Naive thymus-derived CD4-positive, alpha-beta T cell (primary cell): ENCODE data around the gene MED14. TPM values are rescaled to one million over a fixed set of nuclear protein-coding genes. Genes with fewer than 3 reads are reported as not detected.

Experiments
- ATAC-seq: fragments of 150-1000 bp; cut with Tn5 transposase; 2 replicates; pipeline ENCODE4 v1.10.0; 2021; ENCODE audit warnings: mild to moderate bottlenecking, moderate library complexity
- CTCF ChIA-PET: fragments of 350-600 bp; sonication (Branson Sonifier 250); formaldehyde crosslinking; loops from one replicate; lab custom pipeline; 2021; ENCODE audit warnings: antibody characterized with exemption; lab: Charles Lee
- POLR2A ChIA-PET: fragments of 350-600 bp; sonication (Branson Sonifier 250); formaldehyde crosslinking; loops from one replicate; lab custom pipeline; 2021; ENCODE audit warnings: antibody characterized with exemption, inconsistent platforms; lab: Charles Lee
- DNase-seq, 9 donors: peaks; one replicate each; pipeline versions ENCODE4 v3.0.0 to v3.0.0-alpha.2; 2020 to 2022; ENCODE audit warnings: mixed read lengths in 1 of 9
- H3K27ac ChIP-seq: one replicate; pipeline ENCODE4 v1.7.0; 2013; ENCODE audit warnings: mild to moderate bottlenecking, low read depth, low read length, moderate library complexity
- H3K27me3 ChIP-seq, 2 donors: one replicate each; pipeline ENCODE4 v1.7.0; 2013; ENCODE audit warnings: low read length in 2 of 2, mild to moderate bottlenecking in 2 of 2, moderate library complexity in 2 of 2; ENCODE audit not compliant: control insufficient read depth in 2 of 2, insufficient read depth in 2 of 2
- H3K36me3 ChIP-seq, 3 experiments: 1 replicate in 2 of 3; 2 replicates in 1 of 3; pipeline ENCODE4 v1.7.0; 2013; ENCODE audit warnings: low read length in 3 of 3, mild to moderate bottlenecking in 3 of 3, moderate library complexity in 1 of 3; ENCODE audit not compliant: insufficient read depth in 3 of 3, control insufficient read depth in 2 of 3
- H3K4me1 ChIP-seq, 2 donors: one replicate each; pipeline ENCODE4 v1.7.0; 2013; ENCODE audit warnings: low read length in 2 of 2, mild to moderate bottlenecking in 2 of 2, moderate library complexity in 1 of 2; ENCODE audit not compliant: control insufficient read depth in 2 of 2, insufficient read depth in 2 of 2
- H3K4me3 ChIP-seq: 2 replicates; pipeline ENCODE4 v1.7.0; 2013; ENCODE audit warnings: mild to moderate bottlenecking, low read length
- H3K9me3 ChIP-seq, 3 experiments: 1 replicate in 2 of 3; 2 replicates in 1 of 3; pipeline ENCODE4 v1.7.0; 2013; ENCODE audit warnings: low read length in 3 of 3; ENCODE audit not compliant: control insufficient read depth in 2 of 3
- H3K27ac Mint-ChIP-seq, 9 donors: one replicate each; pipeline ENCODE4 v1.8.0; 2020 to 2022; ENCODE audit warnings: mixed read lengths in 9 of 9, mild to moderate bottlenecking in 8 of 9, moderate library complexity in 5 of 9, inconsistent platforms in 2 of 9
- H3K27me3 Mint-ChIP-seq, 5 donors: one replicate each; pipeline ENCODE4 v1.8.0; 2021 to 2022; ENCODE audit warnings: mixed read lengths in 5 of 5, mild to moderate bottlenecking in 1 of 5
- H3K36me3 Mint-ChIP-seq, 5 donors: one replicate each; pipeline ENCODE4 v1.8.0; 2020 to 2022; ENCODE audit warnings: mixed read lengths in 5 of 5, mild to moderate bottlenecking in 3 of 5, inconsistent platforms in 1 of 5
- H3K4me1 Mint-ChIP-seq, 7 donors: one replicate each; pipeline ENCODE4 v1.8.0; 2020 to 2022; ENCODE audit warnings: mixed read lengths in 7 of 7, mild to moderate bottlenecking in 3 of 7, inconsistent platforms in 1 of 7
- H3K4me3 Mint-ChIP-seq, 10 donors: one replicate each; pipeline ENCODE4 v1.8.0; 2020 to 2022; ENCODE audit warnings: mild to moderate bottlenecking in 10 of 10, mixed read lengths in 10 of 10, moderate library complexity in 6 of 10, inconsistent platforms in 2 of 10
- H3K9me3 Mint-ChIP-seq, 11 donors: one replicate each; pipeline ENCODE4 v1.8.0; 2020 to 2022; ENCODE audit warnings: mixed read lengths in 11 of 11, mild to moderate bottlenecking in 4 of 11, inconsistent platforms in 1 of 11, moderate library complexity in 1 of 11
- intact Hi-C, 2 donors: fragments of 100-400 bp; cut with micrococcal nuclease; formaldehyde crosslinking; loops; one replicate each; pipeline ENCODE4 v1.15.1; 2023
- polyA plus RNA-seq, 2 donors: library from polyadenylated mRNA; unstranded; fragments of 300-500 nt; fragmentation: Illumina TruSeq; gene quantifications; one replicate each; pipeline ENCODE4 v1.2.3, GENCODE V29; 2021
- total RNA-seq, 6 experiments: library from RNA in 5 of 6; stranded (reverse) in 5 of 6; gene quantifications; 1 replicate in 5 of 6; 2 replicates in 1 of 6; pipeline ENCODE4 v1.2.3 and lab custom pipeline; 2021 to 2026

The MED14 gene
- total and polyA plus RNA-seq, 7 experiments from 2014 or later = 6.9 to 49.5 (median 42.1) TPM

DNA sequence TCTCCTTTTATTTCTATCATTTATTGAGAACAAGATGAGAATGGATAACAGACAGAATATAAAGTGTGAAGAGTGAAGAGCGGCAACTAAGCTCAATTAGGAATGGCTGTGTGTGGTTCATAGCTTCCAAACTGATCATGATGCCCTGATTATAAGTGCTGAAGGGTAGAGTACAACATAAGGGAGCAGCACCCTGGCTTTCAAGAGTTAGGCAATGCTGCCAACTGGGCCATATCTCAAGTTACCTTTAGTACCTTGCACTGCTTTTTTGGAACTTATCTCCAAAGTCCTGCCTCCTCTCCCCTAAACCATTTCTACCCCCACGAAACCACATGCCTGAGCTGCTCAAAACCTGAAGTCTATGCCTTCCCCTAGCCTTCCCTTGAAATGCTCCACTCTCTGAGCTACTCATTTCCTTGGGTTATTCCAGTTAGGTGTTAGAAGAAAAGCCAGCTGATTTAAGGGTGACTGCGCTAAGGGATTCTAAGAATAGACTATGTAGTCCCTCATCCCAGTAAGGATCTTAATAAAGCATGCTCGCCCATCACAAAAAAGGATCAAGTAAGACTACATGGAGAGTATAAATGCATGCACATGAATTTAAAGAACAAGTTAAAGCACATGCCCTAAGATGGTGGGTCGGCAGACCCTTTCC is 29.6 kb downstream of the MED14 start:
- DNase-seq (no peak), ATAC-seq (no peak)
- H3K27me3 Mint-ChIP-seq = no peaks in the 10 kb centered on the region
- intact Hi-C loops = no loop called here
- Histone ChIP-seq H3K36me3 (peaks cover 0 to 39% (median 0%) of the 10 kb centered on the region in 3 experiments), H3K27me3 (no peaks in the 10 kb centered on the region), H3K4me3 (no peak overlapping the region), H3K9me3 (no peaks in the 10 kb centered on the region), H3K27ac (no peak overlapping the region), H3K4me1 (no peaks in the 10 kb centered on the region)
- CTCF ChIA-PET = no interaction called here
- no peak overlapping the region for H3K4me3 Mint-ChIP-seq
- H3K36me3 Mint-ChIP-seq = peaks cover 3 to 68% (median 15%) of the 10 kb centered on the region in 5 donors
- peaks cover 0 to 8% (median 0%) of the 10 kb centered on the region in 7 donors for H3K4me1 Mint-ChIP-seq
- H3K27ac Mint-ChIP-seq = peak overlapping the region in 3 of 9 donors; percentile 4 to 67 (median 40)
- H3K9me3 Mint-ChIP-seq = no peaks in the 10 kb centered on the region
- POLR2A ChIA-PET = no interaction called here

GRCh38 chrX:40700640-40701342 is 34.6 kb downstream of the MED14 start:
- CTCF ChIA-PET = no interaction called here
- ATAC-seq = no peak
- POLR2A ChIA-PET = no interaction called here
- Histone ChIP-seq H3K27ac (no peak overlapping the region), H3K36me3 (peaks cover 0 to 13% (median 4%) of the 10 kb centered on the region in 3 experiments), H3K4me1 (no peaks in the 10 kb centered on the region), H3K27me3 (no peaks in the 10 kb centered on the region), H3K9me3 (no peaks in the 10 kb centered on the region), H3K4me3 (no peak overlapping the region)
- Mint-ChIP-seq H3K27ac (no peak overlapping the region), H3K4me3 (no peak overlapping the region), H3K4me1 (peaks cover 0 to 3% (median 0%) of the 10 kb centered on the region in 7 donors), H3K36me3 (peaks cover 0 to 66% (median 21%) of the 10 kb centered on the region in 5 donors), H3K9me3 (no peaks in the 10 kb centered on the region), H3K27me3 (no peaks in the 10 kb centered on the region)
- no peak for DNase-seq
- intact Hi-C loops = no loop called here

DNA sequence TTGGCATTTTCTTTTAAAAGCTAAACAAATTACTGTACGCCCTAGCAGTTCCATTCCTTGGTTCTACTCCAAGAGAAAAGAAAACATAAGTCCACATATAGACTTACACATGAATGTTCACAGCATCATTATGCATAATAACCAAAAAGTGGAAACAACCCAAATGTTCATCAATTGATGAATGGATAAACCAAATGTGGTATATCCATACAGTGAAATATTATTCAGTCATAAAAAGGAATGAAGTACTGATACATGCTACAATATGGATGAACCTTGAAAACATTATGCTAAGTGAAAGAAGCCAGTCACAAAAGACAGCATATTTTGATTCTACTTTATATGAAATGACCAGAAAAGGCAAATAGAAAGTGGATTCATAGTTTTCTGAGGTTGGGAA is 36.5 kb downstream of the MED14 start:
- Mint-ChIP-seq H3K27me3 (no peaks in the 10 kb centered on the region), H3K27ac (no peak overlapping the region), H3K4me1 (no peaks in the 10 kb centered on the region), H3K4me3 (no peak overlapping the region), H3K36me3 (peaks cover 0 to 60% (median 21%) of the 10 kb centered on the region in 5 donors), H3K9me3 (no peaks in the 10 kb centered on the region)
- CTCF ChIA-PET = no interaction called here
- DNase-seq (no peak), ATAC-seq (no peak)
- POLR2A ChIA-PET = no interaction called here
- no peaks in the 10 kb centered on the region for H3K4me1 ChIP-seq
- H3K27ac ChIP-seq = no peak overlapping the region
- H3K9me3 ChIP-seq = no peaks in the 10 kb centered on the region
- no peak overlapping the region for H3K4me3 ChIP-seq
- peaks cover 0 to 9% (median 4%) of the 10 kb centered on the region in 3 experiments for H3K36me3 ChIP-seq
- H3K27me3 ChIP-seq = no peaks in the 10 kb centered on the region
- intact Hi-C loops = no loop called here

GRCh38 chrX:40694802-40695201 is 40.5 kb downstream of the MED14 start:
- Histone ChIP-seq H3K9me3 (no peaks in the 10 kb centered on the region), H3K27ac (no peak overlapping the region), H3K36me3 (peaks cover 0 to 22% (median 4%) of the 10 kb centered on the region in 3 experiments), H3K4me3 (no peak overlapping the region), H3K4me1 (no peaks in the 10 kb centered on the region), H3K27me3 (no peaks in the 10 kb centered on the region)
- H3K27me3 Mint-ChIP-seq = no peaks in the 10 kb centered on the region
- ATAC-seq (no peak), DNase-seq (no peak)
- intact Hi-C loops = no loop called here
- peak overlapping the region in 2 of 9 donors; percentile 23 to 27 for H3K27ac Mint-ChIP-seq
- ChIA-PET POLR2A (no interaction called here), CTCF (no interaction called here)
- H3K9me3 Mint-ChIP-seq = no peaks in the 10 kb centered on the region
- H3K4me3 Mint-ChIP-seq = no peak overlapping the region
- no peaks in the 10 kb centered on the region for H3K4me1 Mint-ChIP-seq
- H3K36me3 Mint-ChIP-seq = peaks cover 0 to 68% (median 15%) of the 10 kb centered on the region in 5 donors

- ChIA-PET POLR2A (interaction anchor here (1.2 kb wide), 1 partner anchor 46 kb away, joined by 6 read pairs; the partner anchor contains the start of gene MED14), CTCF (interaction anchor here (0.7 kb wide), 1 partner anchor 29 kb away, joined by 3 read pairs; no protein-coding TSS in a partner anchor)
- peaks cover 9 to 59% (median 19%) of the 10 kb centered on the region in 5 donors for H3K36me3 Mint-ChIP-seq
- H3K4me3 ChIP-seq = no peak overlapping the region
- peak overlapping the region in 1 of 9 donors; percentile 12 for H3K27ac Mint-ChIP-seq
- ATAC-seq (no peak), DNase-seq (no peak)
- peaks cover 0 to 35% (median 4%) of the 10 kb centered on the region in 3 experiments for H3K36me3 ChIP-seq
- H3K9me3 ChIP-seq = no peaks in the 10 kb centered on the region
- intact Hi-C loops = no loop called here
- no peaks in the 10 kb centered on the region for H3K9me3 Mint-ChIP-seq
- H3K27me3 ChIP-seq = no peaks in the 10 kb centered on the region
- no peak overlapping the region for H3K27ac ChIP-seq
- H3K4me1 ChIP-seq = no peaks in the 10 kb centered on the region
- H3K4me3 Mint-ChIP-seq = no peak overlapping the region
- peaks cover 5 to 26% (median 17%) of the 10 kb centered on the region in 7 donors for H3K4me1 Mint-ChIP-seq
- H3K27me3 Mint-ChIP-seq = no peaks in the 10 kb centered on the region
These were observed 46.4 kb downstream of the MED14 start for GRCh38 chrX:40688929-40689328.

GRCh38 chrX:40687169-40687568 is 48.2 kb downstream of the MED14 start:
- no peak for DNase-seq
- intact Hi-C loops = no loop called here
- Mint-ChIP-seq H3K4me1 (peaks cover 5 to 26% (median 17%) of the 10 kb centered on the region in 7 donors), H3K27ac (peak overlapping the region in 5 of 9 donors; percentile 6 to 68 (median 60)), H3K4me3 (no peak overlapping the region), H3K27me3 (no peaks in the 10 kb centered on the region), H3K36me3 (peaks cover 9 to 54% (median 16%) of the 10 kb centered on the region in 5 donors), H3K9me3 (no peaks in the 10 kb centered on the region)
- ATAC-seq = no peak
- H3K9me3 ChIP-seq = no peaks in the 10 kb centered on the region
- ChIA-PET POLR2A (interaction anchor here (0.6 kb wide), 1 partner anchor 36 kb away, joined by 3 read pairs; no protein-coding TSS in a partner anchor), CTCF (interaction anchor here (1.5 kb wide), 1 partner anchor 493 kb away, joined by 4 read pairs; no protein-coding TSS in a partner anchor)
- H3K36me3 ChIP-seq = peaks cover 0 to 39% (median 4%) of the 10 kb centered on the region in 3 experiments
- no peak overlapping the region for H3K4me3 ChIP-seq
- H3K27ac ChIP-seq = no peak overlapping the region
- no peaks in the 10 kb centered on the region for H3K27me3 ChIP-seq
- H3K4me1 ChIP-seq = no peaks in the 10 kb centered on the region
